Measurements from ENCODE around the gene GAB2. TPM values are rescaled to one million over a fixed set of nuclear protein-coding genes. Genes with fewer than 3 reads are reported as not detected.

GAB2 gene
- total and polyA plus RNA-seq, 2 donors (not counting 1 experiment from before 2014, with no cell fraction given), result 5.8 to 85.9 TPM

GRCh38 chr11:78216571-78217287 lies 200.9 kb downstream of the GAB2 start:
- Histone ChIP-seq H3K36me3 (replicated peaks in 1 of 2; ENCODE audit: control extremely low read depth in 1 of 2, control insufficient read depth in 1 of 2, extremely low read depth in 1 of 2, insufficient read depth in 2 of 2, low read length in 1 of 2) (peaks cover 0 to 36% of the 10 kb centered on the region in 2 experiments), H3K9me3 (ENCODE audit: control extremely low read depth in 1 of 3, control insufficient read depth in 2 of 3, insufficient read depth in 1 of 3, low read length in 2 of 3) (no peaks in the 10 kb centered on the region), H3K79me2 (ENCODE audit: control insufficient read depth, insufficient read depth, low read length) (no peaks in the 10 kb centered on the region), H3K27ac (ENCODE audit: low read length in 2 of 2) (no peak overlapping the region), H3K27me3 (replicated peaks in 1 of 4; ENCODE audit: control extremely low read depth in 1 of 4, control insufficient read depth in 3 of 4, insufficient read depth in 4 of 4, low read length in 3 of 4) (no peaks in the 10 kb centered on the region), H3K4me2 (replicated peaks; ENCODE audit: low read depth, low read length, poor library complexity, severe bottlenecking) (no peak overlapping the region), H3K4me1 (ENCODE audit: control insufficient read depth in 2 of 2, insufficient read depth in 2 of 2, low read length in 2 of 2) (no peaks in the 10 kb centered on the region), H3K4me3 (ENCODE audit: control extremely low read depth in 1 of 5, extremely low read depth in 1 of 5, insufficient read depth in 1 of 5, low read depth in 2 of 5, low read length in 4 of 5) (no peak overlapping the region), H3K9ac (ENCODE audit: low read length) (no peak overlapping the region), H2AFZ (ENCODE audit: insufficient read depth, low read depth, low read length, poor library complexity, severe bottlenecking) (no peak overlapping the region), H4K20me1 (ENCODE audit: control insufficient read depth, insufficient read depth, low read length, poor library complexity, severe bottlenecking) (no peaks in the 10 kb centered on the region)
- ATAC-seq (ENCODE audit: low read depth) (no peak), DNase-seq (no peak)
- Mint-ChIP-seq H3K4me3 (no peak overlapping the region), H3K27me3 (no peaks in the 10 kb centered on the region), H3K27ac (no peak overlapping the region), H3K4me1 (peaks cover 2% of the 10 kb centered on the region), H3K9me3 (ENCODE audit: insufficient read depth) (no peaks in the 10 kb centered on the region)
- TF ChIP-seq EZH2 (IDR thresholded peaks at IDR 0.05; ENCODE audit: borderline replicate concordance, insufficient read depth, low read depth, low read length, poor library complexity, severe bottlenecking) (no peak), CTCF (IDR thresholded peaks at IDR 0.05) (no peak)
- intact Hi-C loops (cut with micrococcal nuclease), result no loop called here
- ChIA-PET POLR2A (no interaction called here), CTCF (no interaction called here)
- WGBS (ENCODE audit: insufficient coverage), result 100% methylated on average over 2 of the region's 5 CpGs

GRCh38 chr11:78216021-78216420 lies 201.6 kb downstream of the GAB2 start:
- intact Hi-C loops (cut with micrococcal nuclease), result no loop called here
- no peak overlapping the region for H3K4me3 ChIP-seq (ENCODE audit: control extremely low read depth in 1 of 5, extremely low read depth in 1 of 5, insufficient read depth in 1 of 5, low read depth in 2 of 5, low read length in 4 of 5)
- Mint-ChIP-seq H3K4me1 (no peaks in the 10 kb centered on the region), H3K4me3 (no peak overlapping the region), H3K27ac (no peak overlapping the region), H3K27me3 (no peaks in the 10 kb centered on the region), H3K9me3 (ENCODE audit: insufficient read depth) (no peaks in the 10 kb centered on the region)
- no peaks in the 10 kb centered on the region for H3K27me3 ChIP-seq (replicated peaks in 1 of 4; ENCODE audit: control extremely low read depth in 1 of 4, control insufficient read depth in 3 of 4, insufficient read depth in 4 of 4, low read length in 3 of 4)
- H3K9me3 ChIP-seq (ENCODE audit: control extremely low read depth in 1 of 3, control insufficient read depth in 2 of 3, insufficient read depth in 1 of 3, low read length in 2 of 3), result no peaks in the 10 kb centered on the region
- no peak for DNase-seq
- ChIA-PET CTCF (no interaction called here), POLR2A (no interaction called here)
- H3K4me1 ChIP-seq (ENCODE audit: control insufficient read depth in 2 of 2, insufficient read depth in 2 of 2, low read length in 2 of 2), result no peaks in the 10 kb centered on the region
- H4K20me1 ChIP-seq (ENCODE audit: control insufficient read depth, insufficient read depth, low read length, poor library complexity, severe bottlenecking), result no peaks in the 10 kb centered on the region
- WGBS (ENCODE audit: insufficient coverage), result 88% methylated on average over 1 of the region's 3 CpGs
- no peak overlapping the region for H3K27ac ChIP-seq (ENCODE audit: low read length in 2 of 2)
- no peak overlapping the region for H3K9ac ChIP-seq (ENCODE audit: low read length)
- no peaks in the 10 kb centered on the region for H3K79me2 ChIP-seq (ENCODE audit: control insufficient read depth, insufficient read depth, low read length)
- H2AFZ ChIP-seq (ENCODE audit: insufficient read depth, low read depth, low read length, poor library complexity, severe bottlenecking), result no peak overlapping the region
- no peak for ATAC-seq (ENCODE audit: low read depth)
- H3K36me3 ChIP-seq (replicated peaks in 1 of 2; ENCODE audit: control extremely low read depth in 1 of 2, control insufficient read depth in 1 of 2, extremely low read depth in 1 of 2, insufficient read depth in 2 of 2, low read length in 1 of 2), result peaks cover 0 to 30% of the 10 kb centered on the region in 2 experiments
- no peak overlapping the region for H3K4me2 ChIP-seq (replicated peaks; ENCODE audit: low read depth, low read length, poor library complexity, severe bottlenecking)
- TF ChIP-seq CTCF (IDR thresholded peaks at IDR 0.05), result no peak
- TF ChIP-seq EZH2 (IDR thresholded peaks at IDR 0.05; ENCODE audit: borderline replicate concordance, insufficient read depth, low read depth, low read length, poor library complexity, severe bottlenecking), result no peak
